Peyer's patch (tissue), 4 donors: ENCODE data around the gene CAPN7.

Experiments
- CTCF ChIP-seq, 6 experiments: fragments of 450-650 bp in 4 of 6; fragments of 200-600 bp in 2 of 6; sonication (generic) in 1 of 6; IDR thresholded peaks; one replicate each; pipeline ENCODE4 v1.5.1; 2017 to 2019; ENCODE audit warnings: antibody characterized with exemption in 6 of 6, mild to moderate bottlenecking in 3 of 6, moderate library complexity in 1 of 6
- POLR2A ChIP-seq, 2 donors: fragments of 450-650 bp; IDR thresholded peaks; one replicate each; pipeline ENCODE4 v1.5.1; 2017; ENCODE audit warnings: antibody characterized with exemption in 2 of 2, mild to moderate bottlenecking in 2 of 2, moderate library complexity in 2 of 2

GRCh38 chr3:15218689-15219088 is 12.6 kb downstream of the CAPN7 start:
- TF ChIP-seq POLR2A (IDR thresholded peaks at IDR 0.05) (no peak), CTCF (IDR thresholded peaks at IDR 0.05) (no peak)
